NK-92 (cell line): ENCODE measurements around the gene ZNF521.
"Not testable (repeated sequence)": the region's sequence is repeated elsewhere in the genome, so short reads cannot be mapped to it uniquely, and the experiment has no call there.

Experiments
- DNase-seq: peaks from one replicate; lab custom pipeline; 2025; ENCODE audit not compliant: unreplicated experiment; lab: John Stamatoyannopoulos, UW

ZNF521 gene

GRCh38 chr18:25043104-25043503, 308.9 kb downstream of the ZNF521 start:
- DNase-seq: no peak

- DNase-seq: no peak
These were observed 309.3 kb downstream of the ZNF521 start for GRCh38 chr18:25042641-25043051.

- no peak for DNase-seq
These were observed 312.2 kb downstream of the ZNF521 start for GRCh38 chr18:25039781-25040180.

- no peak for DNase-seq
These were observed 313.7 kb downstream of the ZNF521 start for GRCh38 chr18:25038261-25038660.

GRCh38 chr18:25033747-25034471, 318.1 kb downstream of the ZNF521 start:
- no peak for DNase-seq

GRCh38 chr18:25033175-25033574, 318.8 kb downstream of the ZNF521 start:
- DNase-seq: not testable (repeated sequence)

- no peak for DNase-seq
These were observed 322.2 kb downstream of the ZNF521 start for GRCh38 chr18:25029802-25030201.

- DNase-seq: no peak
These were observed 332.0 kb downstream of the ZNF521 start for GRCh38 chr18:25019931-25020330.

- DNase-seq: no peak
These were observed 332.7 kb downstream of the ZNF521 start for GRCh38 chr18:25019086-25019860.

- no peak for DNase-seq
These were observed 335.3 kb downstream of the ZNF521 start for GRCh38 chr18:25016666-25017065.

GRCh38 chr18:25016181-25016580, 335.8 kb downstream of the ZNF521 start:
- DNase-seq: no peak
